Right renal pelvis (tissue), 4 donors: ENCODE data around the gene PRR29. TPM values are rescaled to one million over a fixed set of nuclear protein-coding genes. Genes with fewer than 3 reads are reported as not detected.

Source experiments
- DNase-seq, 4 donors: peaks; one replicate each; pipeline ENCODE4 v3.0.0-alpha.2; 2013; ENCODE audit warnings: low read depth in 4 of 4, low spot score in 3 of 4, missing footprints in 1 of 4
- polyA plus RNA-seq, 4 donors: library from polyadenylated mRNA; unstranded; fragments of 120-200 nt; gene quantifications; one replicate each; pipeline ENCODE4 v1.2.1, GENCODE V29; 2013; ENCODE audit not compliant: insufficient read length in 4 of 4

PRR29 gene
- 1 to 10 TPM; 3.4 to 4.0 (median 3.7) TPM for polyA plus RNA-seq

- peak; percentile 60 to 72 (median 64) for DNase-seq
Observed at GRCh38 chr17:63998050-63998720, at the start of gene PRR29. PRR29 (plus strand) TSS chr17:63998351; CDS start chr17:63998365, 14 bp downstream.

DNA sequence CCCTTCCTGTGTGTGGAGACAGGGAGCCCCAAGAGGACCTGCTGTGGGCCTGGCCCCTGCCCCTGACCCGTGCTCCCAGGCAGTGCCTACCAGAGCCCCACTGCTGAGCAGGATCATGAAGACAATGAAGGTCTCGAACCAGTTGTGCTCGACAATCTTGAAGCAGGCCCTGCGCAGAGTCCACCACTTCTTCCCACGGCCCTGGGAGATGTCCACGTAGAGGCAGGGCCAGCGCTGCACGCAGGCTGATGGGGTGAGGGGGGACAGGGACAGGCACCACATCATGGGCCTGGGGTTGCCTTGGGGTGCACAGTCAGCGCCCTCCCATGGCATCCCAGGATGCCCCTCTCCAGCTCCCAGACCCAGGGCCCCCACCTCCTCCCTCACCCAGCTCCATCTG, 49.6 kb upstream of the PRR29 start:
- DNase-seq, result no peak

- DNase-seq, result no peak
Observed at GRCh38 chr17:63949576-63950250, 48.4 kb upstream of the PRR29 start.

- DNase-seq, result peak in 1 of 4 donors; percentile 25
Observed at GRCh38 chr17:63950940-63951907, 46.9 kb upstream of the PRR29 start.

DNA sequence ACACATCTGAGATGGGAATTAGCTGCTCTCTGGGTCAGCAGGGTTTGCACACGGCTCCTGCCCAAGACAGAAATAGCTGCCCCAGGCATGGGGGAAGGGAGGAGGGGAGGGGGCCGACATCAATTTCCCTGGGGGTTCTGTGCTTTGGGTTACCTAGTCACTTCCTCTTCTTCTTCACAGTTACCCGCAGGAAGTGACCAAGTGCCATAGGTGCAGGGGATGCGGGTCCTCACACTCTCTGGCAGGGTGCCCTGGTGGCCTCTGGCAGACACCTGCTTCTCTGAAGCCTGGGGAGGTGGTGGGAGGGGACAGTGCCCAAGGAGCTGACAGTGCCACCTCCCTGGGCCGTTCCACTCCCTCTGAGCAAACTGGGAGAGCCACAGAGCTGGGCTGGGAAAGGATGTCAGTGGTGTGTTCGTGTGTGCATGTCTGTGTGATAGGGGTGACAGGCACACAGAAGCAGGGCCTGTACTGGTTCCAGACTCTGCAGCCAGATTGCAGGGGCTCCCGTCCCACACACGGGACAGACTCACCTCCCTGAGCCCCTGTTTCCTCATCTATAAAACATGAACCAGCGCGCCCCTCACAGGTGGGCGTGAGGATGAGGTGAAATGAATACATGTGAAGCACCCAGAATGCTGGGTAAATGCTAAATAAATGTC, 43.6 kb upstream of the PRR29 start:
- no peak for DNase-seq

GRCh38 chr17:63955232-63955631, 42.9 kb upstream of the PRR29 start:
- no peak for DNase-seq

DNA sequence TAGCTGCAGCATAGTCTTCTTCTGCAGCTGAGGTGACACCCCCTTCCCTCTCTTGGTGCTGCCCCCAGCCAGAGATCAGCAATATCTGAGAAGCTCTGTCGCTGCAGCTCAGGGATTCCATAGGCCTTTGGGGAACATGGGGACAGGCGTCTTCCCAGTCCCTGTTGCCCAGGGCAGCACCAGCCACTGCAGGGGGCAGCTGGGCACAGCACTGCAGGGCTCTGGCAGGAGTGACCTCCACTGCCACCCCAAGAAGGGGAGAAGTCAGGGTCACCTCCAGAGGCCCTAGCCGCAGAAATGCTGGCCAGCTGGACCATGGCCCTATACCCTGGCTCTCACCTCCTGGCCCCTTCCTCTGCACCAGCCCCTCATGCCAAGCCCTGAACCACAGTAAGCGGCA, 42.4 kb upstream of the PRR29 start:
- no peak for DNase-seq

DNA sequence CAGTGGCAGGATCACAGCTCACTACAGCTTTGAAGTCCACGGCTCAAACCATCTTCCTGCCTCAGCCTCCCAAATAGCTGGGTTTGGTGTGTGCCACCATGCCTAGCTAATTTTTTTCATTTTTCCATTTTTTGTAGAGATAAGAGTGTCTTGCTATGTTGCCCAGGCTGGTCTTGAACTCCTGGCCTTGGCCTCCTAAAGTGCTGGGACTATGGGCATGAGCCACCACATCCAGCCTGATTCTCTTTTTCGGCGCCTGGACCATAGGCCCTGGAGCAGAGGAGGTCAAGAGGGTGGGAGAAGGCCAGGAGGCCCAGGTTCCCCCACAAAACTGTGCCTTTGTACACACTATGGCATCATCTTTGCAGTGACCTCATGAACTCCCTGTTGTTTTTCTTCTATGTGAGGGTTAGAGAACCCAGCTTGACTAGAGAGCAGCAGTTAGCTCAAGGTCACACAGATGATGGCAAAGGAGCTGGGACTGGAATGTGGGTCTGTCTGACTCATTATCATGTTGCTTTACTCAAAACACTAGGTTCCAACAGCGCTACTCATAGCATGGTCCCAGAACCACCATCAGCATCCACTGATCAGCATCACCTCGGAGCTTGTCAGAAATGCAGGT, 41.7 kb upstream of the PRR29 start:
- no peak for DNase-seq

DNA sequence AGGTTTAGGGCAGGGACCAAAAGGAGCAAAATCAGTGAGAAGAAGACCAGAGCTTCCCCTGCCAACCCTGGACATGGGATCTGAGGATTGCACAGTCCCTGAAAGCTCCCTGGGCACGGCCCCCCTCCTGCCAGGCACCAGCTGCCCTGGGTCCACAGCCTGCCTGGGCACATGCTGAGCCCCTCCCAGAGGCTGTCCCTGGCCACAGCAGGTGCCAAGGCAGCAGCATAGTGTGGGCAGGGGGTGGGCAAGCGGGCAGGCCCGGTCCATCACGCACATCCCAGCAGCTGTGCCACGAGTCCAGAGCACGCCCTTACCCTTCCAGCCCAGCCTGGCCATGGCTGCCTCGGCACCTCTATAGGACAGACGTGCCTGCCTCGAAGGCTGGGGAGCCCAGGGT, 38.1 kb upstream of the PRR29 start:
- no peak for DNase-seq

DNA sequence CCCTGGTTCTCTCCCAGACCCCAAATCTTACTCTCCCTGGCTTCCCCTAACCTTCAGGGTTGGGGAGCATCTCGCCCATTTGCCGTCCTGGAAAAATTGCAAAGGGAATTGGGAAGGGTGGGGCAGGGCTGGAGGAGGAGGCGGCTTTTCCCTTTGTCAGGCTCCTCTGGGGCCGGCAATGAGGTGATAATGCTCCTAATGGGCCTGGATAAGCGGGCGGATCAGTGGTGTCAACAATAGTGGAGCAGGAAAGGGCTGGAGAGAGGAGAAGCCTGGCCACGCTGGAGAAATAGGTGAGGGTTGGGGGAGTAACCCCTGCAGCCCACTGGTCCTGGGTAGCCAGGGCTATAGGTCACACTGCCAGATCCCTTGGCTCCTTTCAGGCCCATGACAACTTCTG, 37.7 kb upstream of the PRR29 start:
- no peak for DNase-seq

DNA sequence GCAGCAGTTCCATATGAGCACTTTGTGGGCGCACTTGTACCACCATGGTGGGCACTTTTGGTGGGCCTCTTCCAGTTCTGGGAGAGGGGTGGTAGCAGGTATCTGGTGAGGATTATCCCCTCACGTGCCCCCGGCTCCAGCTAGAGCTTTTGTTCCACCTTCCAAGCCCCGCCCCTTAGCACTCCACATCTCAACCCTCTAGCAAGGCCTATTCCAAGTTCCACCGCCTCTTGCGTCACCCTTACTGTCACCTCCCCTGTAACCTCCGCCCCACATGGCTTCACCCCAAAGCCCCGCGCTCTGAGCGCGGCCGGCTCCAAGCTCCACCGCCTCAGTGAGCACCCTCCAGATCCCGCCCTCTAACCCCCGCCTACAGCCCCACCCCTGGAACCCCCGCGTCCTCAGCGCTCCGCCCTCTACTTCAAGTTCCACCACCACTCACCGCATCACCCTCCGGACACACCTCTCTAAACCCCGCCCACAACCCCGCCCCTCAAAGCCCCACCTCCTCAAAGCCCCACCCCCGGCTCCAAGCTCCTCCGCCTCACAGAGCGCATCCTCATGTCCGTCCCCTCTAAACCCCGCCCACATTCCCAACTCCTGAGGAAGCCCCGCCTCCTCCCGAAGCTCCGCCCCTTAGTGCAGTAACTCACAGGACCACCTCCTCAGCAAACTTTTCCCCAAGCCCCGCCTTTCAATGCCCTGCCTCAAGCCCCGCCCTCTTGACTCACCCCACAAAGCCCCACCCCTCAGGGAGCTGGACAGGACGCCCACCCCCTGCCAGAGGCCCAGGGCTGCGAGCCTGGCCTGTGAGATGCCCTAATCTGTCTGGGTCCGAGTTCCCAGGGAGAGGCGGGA, 36.6 kb upstream of the PRR29 start:
- peak in 2 of 4 donors; percentile 20 for DNase-seq

GRCh38 chr17:63962298-63962744, 35.8 kb upstream of the PRR29 start:
- DNase-seq, result no peak

DNA sequence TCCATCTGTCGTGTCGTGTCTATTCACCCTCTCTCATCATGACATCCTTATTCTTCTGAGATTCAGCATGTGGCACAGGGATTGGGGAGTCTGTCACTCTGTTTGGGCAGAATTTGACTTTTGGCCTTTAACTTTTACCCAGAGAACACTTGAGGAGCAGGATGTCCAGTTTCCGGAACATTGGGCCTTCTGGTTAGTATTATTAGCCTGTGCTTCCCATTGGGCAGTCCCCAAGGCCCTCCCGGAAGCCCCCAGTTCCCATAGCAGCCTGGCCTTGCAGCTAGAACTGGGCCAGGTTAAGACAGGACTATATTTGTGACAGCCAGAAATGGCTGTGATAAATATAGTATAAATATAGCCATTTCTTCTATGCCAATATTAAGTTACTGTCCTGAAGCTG, 35.0 kb upstream of the PRR29 start:
- no peak for DNase-seq

- no peak for DNase-seq
Observed at GRCh38 chr17:63966646-63967264, 31.4 kb upstream of the PRR29 start.

DNA sequence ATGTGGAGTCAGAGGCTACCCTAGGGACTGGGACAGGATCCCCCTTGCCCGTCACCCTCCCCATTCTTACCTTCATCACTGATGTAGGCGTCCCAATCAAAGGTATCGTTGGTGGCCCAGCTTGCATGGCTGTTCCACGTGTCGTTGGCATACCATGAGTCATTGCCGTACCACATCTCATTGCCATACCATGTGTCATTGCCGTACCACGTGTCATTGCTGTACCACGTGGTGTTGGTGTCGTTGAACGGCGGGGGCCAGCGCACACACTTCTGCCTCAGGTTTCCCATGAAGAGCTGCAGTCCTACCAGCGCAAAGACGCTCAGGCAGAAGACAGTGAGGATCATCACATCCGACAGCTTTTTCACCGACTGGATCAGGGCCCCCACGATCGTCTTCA, 30.2 kb upstream of the PRR29 start:
- DNase-seq, result no peak

GRCh38 chr17:63969278-63969677, 28.9 kb upstream of the PRR29 start:
- no peak for DNase-seq

DNA sequence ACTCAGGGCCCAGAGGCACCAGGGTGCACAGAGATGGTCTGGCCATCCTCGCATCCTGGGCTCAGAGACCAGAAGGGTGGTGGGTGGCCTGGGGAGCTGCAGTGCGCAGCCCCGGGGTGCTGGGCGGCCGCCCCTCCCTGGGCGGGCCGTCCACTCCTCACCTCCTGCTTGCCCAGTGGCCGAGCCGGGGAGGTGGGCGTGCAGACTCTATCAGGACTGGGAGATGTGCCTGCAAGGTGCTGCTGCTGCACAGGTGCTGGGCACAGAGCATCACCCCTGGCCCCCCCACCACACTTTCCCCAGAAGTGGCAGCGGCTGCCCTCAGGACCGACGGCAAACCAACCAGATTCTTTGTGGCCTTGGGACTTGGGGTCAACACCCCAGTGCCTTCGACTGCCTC, 25.4 kb upstream of the PRR29 start, which contains the start of gene SCN4A:
SCN4A (minus strand) TSS at position 123 of the 400 bp plus-strand sequence; CDS start at position 46, 77 bp downstream.
- no peak for DNase-seq

DNA sequence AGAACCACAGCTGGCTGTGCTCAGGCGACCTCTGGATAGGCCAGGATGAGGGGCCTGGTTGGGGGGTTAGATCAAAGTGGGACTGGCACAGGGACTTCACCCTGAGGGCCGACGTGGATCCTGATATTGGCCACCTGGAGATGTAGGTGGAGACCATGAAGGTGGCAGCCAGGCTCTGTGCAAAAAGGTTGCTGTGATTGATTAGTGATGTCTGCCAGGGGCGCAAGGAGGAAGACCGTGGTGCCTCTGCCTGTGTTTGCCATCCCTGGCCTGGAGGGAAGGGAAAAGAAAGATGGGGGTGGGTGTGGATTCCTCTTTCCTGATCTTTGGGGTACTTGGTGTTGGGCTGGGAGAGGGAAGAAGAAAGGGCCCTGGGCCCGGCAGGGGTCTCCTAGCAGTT, 24.9 kb upstream of the PRR29 start:
- DNase-seq, result no peak
